ENCODE results near the gene CPNE7. TPM values are rescaled to one million over a fixed set of nuclear protein-coding genes. Genes with fewer than 3 reads are reported as not detected.

The CPNE7 gene
- total and polyA plus RNA-seq, 2 of the 13 experiments (the other 11 are each of a cell fraction or from before 2014, with no cell fraction given): 0.59 TPM; not detected in 1

DNA sequence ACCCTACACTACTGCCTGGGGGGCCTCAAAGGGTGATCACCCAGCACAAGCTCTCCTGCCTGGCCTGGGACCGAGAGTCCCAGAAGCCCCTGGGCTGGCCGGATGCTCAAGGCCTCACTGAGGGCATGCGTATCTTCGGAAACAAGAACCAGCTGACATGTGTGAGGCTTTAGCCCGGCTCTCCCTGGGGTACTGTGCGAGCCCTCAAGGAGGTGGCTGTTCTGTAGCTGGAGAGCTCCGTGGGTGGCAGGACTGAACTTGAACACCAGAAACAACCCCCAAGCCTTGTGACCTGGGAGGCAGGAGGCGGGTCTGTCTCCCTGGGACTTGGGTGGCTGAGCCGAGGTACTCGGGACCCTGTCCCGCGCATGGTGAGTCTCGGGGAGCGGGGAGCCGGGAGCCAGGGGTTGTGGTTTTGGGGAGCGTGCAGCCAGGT, 44.9 kb downstream of the CPNE7 start (continued):
- TF ChIP-seq, protein P1, sequence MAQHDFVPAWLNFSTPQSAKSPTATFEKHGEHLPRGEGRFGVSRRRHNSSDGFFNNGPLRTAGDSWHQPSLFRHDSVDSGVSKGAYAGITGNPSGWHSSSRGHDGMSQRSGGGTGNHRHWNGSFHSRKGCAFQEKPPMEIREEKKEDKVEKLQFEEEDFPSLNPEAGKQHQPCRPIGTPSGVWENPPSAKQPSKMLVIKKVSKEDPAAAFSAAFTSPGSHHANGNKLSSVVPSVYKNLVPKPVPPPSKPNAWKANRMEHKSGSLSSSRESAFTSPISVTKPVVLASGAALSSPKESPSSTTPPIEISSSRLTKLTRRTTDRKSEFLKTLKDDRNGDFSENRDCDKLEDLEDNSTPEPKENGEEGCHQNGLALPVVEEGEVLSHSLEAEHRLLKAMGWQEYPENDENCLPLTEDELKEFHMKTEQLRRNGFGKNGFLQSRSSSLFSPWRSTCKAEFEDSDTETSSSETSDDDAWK (CRISPR knock-in tag; IDR thresholded peaks at IDR 0.05): no peak
- TF ChIP-seq, protein P2, sequence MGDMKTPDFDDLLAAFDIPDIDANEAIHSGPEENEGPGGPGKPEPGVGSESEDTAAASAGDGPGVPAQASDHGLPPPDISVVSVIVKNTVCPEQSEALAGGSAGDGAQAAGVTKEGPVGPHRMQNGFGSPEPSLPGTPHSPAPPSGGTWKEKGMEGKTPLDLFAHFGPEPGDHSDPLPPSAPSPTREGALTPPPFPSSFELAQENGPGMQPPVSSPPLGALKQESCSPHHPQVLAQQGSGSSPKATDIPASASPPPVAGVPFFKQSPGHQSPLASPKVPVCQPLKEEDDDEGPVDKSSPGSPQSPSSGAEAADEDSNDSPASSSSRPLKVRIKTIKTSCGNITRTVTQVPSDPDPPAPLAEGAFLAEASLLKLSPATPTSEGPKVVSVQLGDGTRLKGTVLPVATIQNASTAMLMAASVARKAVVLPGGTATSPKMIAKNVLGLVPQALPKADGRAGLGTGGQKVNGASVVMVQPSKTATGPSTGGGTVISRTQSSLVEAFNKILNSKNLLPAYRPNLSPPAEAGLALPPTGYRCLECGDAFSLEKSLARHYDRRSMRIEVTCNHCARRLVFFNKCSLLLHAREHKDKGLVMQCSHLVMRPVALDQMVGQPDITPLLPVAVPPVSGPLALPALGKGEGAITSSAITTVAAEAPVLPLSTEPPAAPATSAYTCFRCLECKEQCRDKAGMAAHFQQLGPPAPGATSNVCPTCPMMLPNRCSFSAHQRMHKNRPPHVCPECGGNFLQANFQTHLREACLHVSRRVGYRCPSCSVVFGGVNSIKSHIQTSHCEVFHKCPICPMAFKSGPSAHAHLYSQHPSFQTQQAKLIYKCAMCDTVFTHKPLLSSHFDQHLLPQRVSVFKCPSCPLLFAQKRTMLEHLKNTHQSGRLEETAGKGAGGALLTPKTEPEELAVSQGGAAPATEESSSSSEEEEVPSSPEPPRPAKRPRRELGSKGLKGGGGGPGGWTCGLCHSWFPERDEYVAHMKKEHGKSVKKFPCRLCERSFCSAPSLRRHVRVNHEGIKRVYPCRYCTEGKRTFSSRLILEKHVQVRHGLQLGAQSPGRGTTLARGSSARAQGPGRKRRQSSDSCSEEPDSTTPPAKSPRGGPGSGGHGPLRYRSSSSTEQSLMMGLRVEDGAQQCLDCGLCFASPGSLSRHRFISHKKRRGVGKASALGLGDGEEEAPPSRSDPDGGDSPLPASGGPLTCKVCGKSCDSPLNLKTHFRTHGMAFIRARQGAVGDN (CRISPR knock-in tag; IDR thresholded peaks at IDR 0.05): peak; percentile 93
- TF ChIP-seq MYNN (CRISPR knock-in tag; IDR thresholded peaks at IDR 0.05; ENCODE audit: low read depth): no peak
- TF ChIP-seq HOXA3 (CRISPR knock-in tag; IDR thresholded peaks at IDR 0.05): peak; percentile 6; the same call in 1 of the 2 replicates
- peak; percentile 22; the same call in 1 of the 2 replicates for TF ChIP-seq ETV5 (CRISPR knock-in tag; IDR thresholded peaks at IDR 0.05; ENCODE audit: borderline replicate concordance)
- TF ChIP-seq, protein P3, sequence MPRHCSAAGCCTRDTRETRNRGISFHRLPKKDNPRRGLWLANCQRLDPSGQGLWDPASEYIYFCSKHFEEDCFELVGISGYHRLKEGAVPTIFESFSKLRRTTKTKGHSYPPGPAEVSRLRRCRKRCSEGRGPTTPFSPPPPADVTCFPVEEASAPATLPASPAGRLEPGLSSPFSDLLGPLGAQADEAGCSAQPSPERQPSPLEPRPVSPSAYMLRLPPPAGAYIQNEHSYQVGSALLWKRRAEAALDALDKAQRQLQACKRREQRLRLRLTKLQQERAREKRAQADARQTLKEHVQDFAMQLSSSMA (CRISPR knock-in tag; IDR thresholded peaks at IDR 0.05): 0 out of 2 replicates have a peak, but pooled peaks have one; percentile 23
- peak; percentile 52; the same call in 1 of the 2 replicates for TF ChIP-seq ZNF33B (CRISPR knock-in tag; IDR thresholded peaks at IDR 0.05)
- no peak for TF ChIP-seq NBN (conservative IDR thresholded peaks at IDR 0.05)
- TF ChIP-seq POLR2A (IDR thresholded peaks at IDR 0.05; ENCODE audit: insufficient read depth in 1 of 2, low read depth in 2 of 2, low read length in 2 of 2): no peak
- no peak for TF ChIP-seq PITX1 (CRISPR knock-in tag; IDR thresholded peaks at IDR 0.05)
- no peak for TF ChIP-seq ZNF552 (CRISPR knock-in tag; IDR thresholded peaks at IDR 0.05; ENCODE audit: borderline replicate concordance)
- TF ChIP-seq, protein P4, sequence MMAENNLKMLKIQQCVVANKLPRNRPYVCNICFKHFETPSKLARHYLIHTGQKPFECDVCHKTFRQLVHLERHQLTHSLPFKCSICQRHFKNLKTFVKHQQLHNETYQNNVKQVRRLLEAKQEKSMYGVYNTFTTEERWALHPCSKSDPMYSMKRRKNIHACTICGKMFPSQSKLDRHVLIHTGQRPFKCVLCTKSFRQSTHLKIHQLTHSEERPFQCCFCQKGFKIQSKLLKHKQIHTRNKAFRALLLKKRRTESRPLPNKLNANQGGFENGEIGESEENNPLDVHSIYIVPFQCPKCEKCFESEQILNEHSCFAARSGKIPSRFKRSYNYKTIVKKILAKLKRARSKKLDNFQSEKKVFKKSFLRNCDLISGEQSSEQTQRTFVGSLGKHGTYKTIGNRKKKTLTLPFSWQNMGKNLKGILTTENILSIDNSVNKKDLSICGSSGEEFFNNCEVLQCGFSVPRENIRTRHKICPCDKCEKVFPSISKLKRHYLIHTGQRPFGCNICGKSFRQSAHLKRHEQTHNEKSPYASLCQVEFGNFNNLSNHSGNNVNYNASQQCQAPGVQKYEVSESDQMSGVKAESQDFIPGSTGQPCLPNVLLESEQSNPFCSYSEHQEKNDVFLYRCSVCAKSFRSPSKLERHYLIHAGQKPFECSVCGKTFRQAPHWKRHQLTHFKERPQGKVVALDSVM (CRISPR knock-in tag; IDR thresholded peaks at IDR 0.05): no peak
- TF ChIP-seq, protein P5, sequence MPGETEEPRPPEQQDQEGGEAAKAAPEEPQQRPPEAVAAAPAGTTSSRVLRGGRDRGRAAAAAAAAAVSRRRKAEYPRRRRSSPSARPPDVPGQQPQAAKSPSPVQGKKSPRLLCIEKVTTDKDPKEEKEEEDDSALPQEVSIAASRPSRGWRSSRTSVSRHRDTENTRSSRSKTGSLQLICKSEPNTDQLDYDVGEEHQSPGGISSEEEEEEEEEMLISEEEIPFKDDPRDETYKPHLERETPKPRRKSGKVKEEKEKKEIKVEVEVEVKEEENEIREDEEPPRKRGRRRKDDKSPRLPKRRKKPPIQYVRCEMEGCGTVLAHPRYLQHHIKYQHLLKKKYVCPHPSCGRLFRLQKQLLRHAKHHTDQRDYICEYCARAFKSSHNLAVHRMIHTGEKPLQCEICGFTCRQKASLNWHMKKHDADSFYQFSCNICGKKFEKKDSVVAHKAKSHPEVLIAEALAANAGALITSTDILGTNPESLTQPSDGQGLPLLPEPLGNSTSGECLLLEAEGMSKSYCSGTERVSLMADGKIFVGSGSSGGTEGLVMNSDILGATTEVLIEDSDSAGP (CRISPR knock-in tag; IDR thresholded peaks at IDR 0.05; ENCODE audit: borderline replicate concordance): peak; percentile 61; the same call in 1 of the 2 replicates
- no peak for TF ChIP-seq HNRNPL (IDR thresholded peaks at IDR 0.05; ENCODE audit: low read depth, low read length)
- no peak for TF ChIP-seq ISX (CRISPR knock-in tag; conservative IDR thresholded peaks at IDR 0.05)
- TF ChIP-seq, protein P6, sequence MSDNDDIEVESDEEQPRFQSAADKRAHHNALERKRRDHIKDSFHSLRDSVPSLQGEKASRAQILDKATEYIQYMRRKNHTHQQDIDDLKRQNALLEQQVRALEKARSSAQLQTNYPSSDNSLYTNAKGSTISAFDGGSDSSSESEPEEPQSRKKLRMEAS (IDR thresholded peaks at IDR 0.05): peak; percentile 9; the same call in 1 of the 2 replicates
- 0 out of 2 replicates have a peak, but pooled peaks have one; percentile 17 for TF ChIP-seq ZFP41 (CRISPR knock-in tag; IDR thresholded peaks at IDR 0.05; ENCODE audit: borderline replicate concordance)
- 0 out of 2 replicates have a peak, but pooled peaks have one; percentile 2 for TF ChIP-seq ZNF768 (CRISPR knock-in tag; IDR thresholded peaks at IDR 0.05)

Measured in HepG2 (cell line).